ENCODE measurements around the gene TOM1. TPM values are rescaled to one million over a fixed set of nuclear protein-coding genes. Genes with fewer than 3 reads are reported as not detected.

TOM1 gene
- polyA plus RNA-seq, 1 of the 3 experiments (the other 2 are of a cell fraction), result 26.9 TPM

DNA sequence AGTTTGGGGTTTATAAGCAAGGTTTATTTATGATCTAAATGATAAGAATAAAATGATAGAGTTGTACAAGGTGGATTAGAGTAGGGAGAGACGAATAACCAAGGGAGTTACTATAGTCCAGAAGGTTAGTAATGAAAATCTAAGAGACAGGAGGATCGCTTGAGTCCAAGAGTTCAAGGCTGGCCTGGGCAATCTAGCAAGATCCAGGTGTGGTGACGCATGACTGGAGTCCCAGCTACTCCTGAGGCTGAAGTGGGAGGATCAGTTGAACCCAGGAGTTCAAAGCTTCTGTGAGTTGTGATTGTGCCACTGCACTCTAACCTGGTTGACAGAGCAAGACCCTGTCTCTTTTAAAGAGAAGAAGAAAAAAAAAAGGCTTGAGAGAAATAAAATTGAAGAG, 30.1 kb upstream of the TOM1 start:
- H3K9me3 ChIP-seq, result no peaks in the 10 kb centered on the region
- no peaks in the 10 kb centered on the region for H3K27me3 ChIP-seq (ENCODE audit: insufficient read depth)
- no peak for DNase-seq
- H3K9ac ChIP-seq, result no peak overlapping the region
- peaks cover 5% of the 10 kb centered on the region; the same call in 1 of the 2 replicates for H4K20me1 ChIP-seq (ENCODE audit: insufficient read depth)
- no peak overlapping the region for H3K27ac ChIP-seq (ENCODE audit: low read depth in 2 of 2, low read length in 1 of 2)
- no peaks in the 10 kb centered on the region for H3K4me1 ChIP-seq (ENCODE audit: control insufficient read depth in 1 of 2, insufficient read depth in 2 of 2, low read depth in 1 of 2, low read length in 1 of 2)
- H3K79me2 ChIP-seq (ENCODE audit: insufficient read depth), result peaks cover 61% of the 10 kb centered on the region
- no peak overlapping the region for H3K4me2 ChIP-seq
- 94% methylated on average over 3 of the region's 3 CpGs for WGBS (ENCODE audit: low lambda C conversion rate)
- TF ChIP-seq, protein P1, sequence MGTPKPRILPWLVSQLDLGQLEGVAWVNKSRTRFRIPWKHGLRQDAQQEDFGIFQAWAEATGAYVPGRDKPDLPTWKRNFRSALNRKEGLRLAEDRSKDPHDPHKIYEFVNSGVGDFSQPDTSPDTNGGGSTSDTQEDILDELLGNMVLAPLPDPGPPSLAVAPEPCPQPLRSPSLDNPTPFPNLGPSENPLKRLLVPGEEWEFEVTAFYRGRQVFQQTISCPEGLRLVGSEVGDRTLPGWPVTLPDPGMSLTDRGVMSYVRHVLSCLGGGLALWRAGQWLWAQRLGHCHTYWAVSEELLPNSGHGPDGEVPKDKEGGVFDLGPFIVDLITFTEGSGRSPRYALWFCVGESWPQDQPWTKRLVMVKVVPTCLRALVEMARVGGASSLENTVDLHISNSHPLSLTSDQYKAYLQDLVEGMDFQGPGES (IDR thresholded peaks at IDR 0.05; ENCODE audit: low read depth, low read length), result no peak
- TF ChIP-seq USF1 (IDR thresholded peaks at IDR 0.05; ENCODE audit: borderline replicate concordance, low read depth) (no peak), MEF2A (IDR thresholded peaks at IDR 0.05; ENCODE audit: borderline replicate concordance, low read depth) (no peak), SIN3A (IDR thresholded peaks at IDR 0.05; ENCODE audit: borderline replicate concordance, low read depth, low read length) (no peak), FOXJ3 (CRISPR knock-in tag; IDR thresholded peaks at IDR 0.05) (no peak), RFX5 (IDR thresholded peaks at IDR 0.05; ENCODE audit: low read length) (no peak), YY1 (IDR thresholded peaks at IDR 0.05; ENCODE audit: low read depth) (no peak), TCF12 (IDR thresholded peaks at IDR 0.05) (no peak), NFIC (IDR thresholded peaks at IDR 0.05; ENCODE audit: borderline replicate concordance) (no peak), FOXM1 (IDR thresholded peaks at IDR 0.05; ENCODE audit: low read depth) (no peak), ELF1 (IDR thresholded peaks at IDR 0.05) (no peak), ZBTB33 (IDR thresholded peaks at IDR 0.05; ENCODE audit: borderline replicate concordance, low read depth) (no peak), RCOR1 (IDR thresholded peaks at IDR 0.05; ENCODE audit: low read length) (no peak), RXRA (IDR thresholded peaks at IDR 0.05; ENCODE audit: borderline replicate concordance, low read depth) (no peak)
- H3K4me3 ChIP-seq (ENCODE audit: low read depth in 2 of 2, low read length in 1 of 2), result no peak overlapping the region
- H2AFZ ChIP-seq (ENCODE audit: low read depth), result no peak overlapping the region
- H3F3A ChIP-seq (replicated peaks; ENCODE audit: insufficient read depth), result peaks cover 1% of the 10 kb centered on the region
- H3K9me2 ChIP-seq, result no peaks in the 10 kb centered on the region
- ChIA-PET CTCF (no interaction called here), POLR2A (no interaction called here)
- peaks cover 59 to 68% of the 10 kb centered on the region in 2 experiments for H3K36me3 ChIP-seq (replicated peaks in 1 of 2; ENCODE audit: control insufficient read depth in 1 of 2, insufficient read depth in 2 of 2, low read length in 1 of 2)

- H3K79me2 ChIP-seq (ENCODE audit: insufficient read depth), result peaks cover 66% of the 10 kb centered on the region
- H3K27ac ChIP-seq (ENCODE audit: low read depth in 2 of 2, low read length in 1 of 2), result no peak overlapping the region
- peaks cover 33 to 43% of the 10 kb centered on the region in 2 experiments for H3K36me3 ChIP-seq (replicated peaks in 1 of 2; ENCODE audit: control insufficient read depth in 1 of 2, insufficient read depth in 2 of 2, low read length in 1 of 2)
- H3K9ac ChIP-seq, result no peak overlapping the region
- ChIA-PET POLR2A (no interaction called here), CTCF (no interaction called here)
- WGBS (ENCODE audit: low lambda C conversion rate), result 94% methylated on average over 8 of the region's 8 CpGs
- no peaks in the 10 kb centered on the region for H3K27me3 ChIP-seq (ENCODE audit: insufficient read depth)
- H3K4me2 ChIP-seq, result no peak overlapping the region
- H3K9me2 ChIP-seq, result no peaks in the 10 kb centered on the region
- H3K4me1 ChIP-seq (ENCODE audit: control insufficient read depth in 1 of 2, insufficient read depth in 2 of 2, low read depth in 1 of 2, low read length in 1 of 2), result peaks cover 0 to 5% of the 10 kb centered on the region in 2 experiments; a peak in 1 of 4 replicates
- peaks cover 16% of the 10 kb centered on the region for H3F3A ChIP-seq (replicated peaks; ENCODE audit: insufficient read depth)
- DNase-seq, result no peak
- TF ChIP-seq TAF1 (IDR thresholded peaks at IDR 0.05; ENCODE audit: borderline replicate concordance, low read depth, low read length) (no peak), GABPA (IDR thresholded peaks at IDR 0.05; ENCODE audit: low read depth) (no peak), TEAD4 (IDR thresholded peaks at IDR 0.05; ENCODE audit: borderline replicate concordance, insufficient read depth) (no peak), SIN3A (IDR thresholded peaks at IDR 0.05; ENCODE audit: borderline replicate concordance, low read depth, low read length) (no peak), USF1 (IDR thresholded peaks at IDR 0.05; ENCODE audit: borderline replicate concordance, low read depth) (no peak), FOSL2 (IDR thresholded peaks at IDR 0.05; ENCODE audit: borderline replicate concordance, low read depth) (no peak)
- no peaks in the 10 kb centered on the region for H3K9me3 ChIP-seq
- H3K4me3 ChIP-seq (ENCODE audit: low read depth in 2 of 2, low read length in 1 of 2), result no peak overlapping the region
- no peaks in the 10 kb centered on the region; the same call in 1 of the 2 replicates for H4K20me1 ChIP-seq (ENCODE audit: insufficient read depth)
- H2AFZ ChIP-seq (ENCODE audit: low read depth), result no peak overlapping the region
Measured at GRCh38 chr22:35274154-35274871, 25.4 kb upstream of the TOM1 start.

All from SK-N-SH (cell line).